SK-N-SH (cell line): Measurements from ENCODE around the gene IER2. TPM values are rescaled to one million over a fixed set of nuclear protein-coding genes. Genes with fewer than 3 reads are reported as not detected.
A peak's percentile ranks its signal among the peaks of the same experiment; 100 is the strongest.

Experiments
- CTCF ChIA-PET: fragments of 300-600, 350-600 bp; formaldehyde crosslinking; extraction: SDS; loops from one replicate; lab custom pipeline; 2021; lab: Yijun Ruan, JAX
- POLR2A ChIA-PET: fragments of 350-600 bp; sonication (Branson Sonifier 250); formaldehyde crosslinking; extraction: SDS; loops from one replicate; lab custom pipeline; 2020; ENCODE audit warnings: antibody characterized with exemption, inconsistent platforms; lab: Yijun Ruan, JAX
- DNase-seq: peaks from one replicate; pipeline ENCODE4 v3.0.0; 2012
- H2AFZ ChIP-seq: fragments of 200-600 bp; sonication (generic); 2 replicates; pipeline ENCODE4 v1.8.1; 2016; ENCODE audit warnings: antibody characterized with exemption, mild to moderate bottlenecking, low read depth
- H3F3A ChIP-seq: fragments of 200-600 bp; sonication (generic); replicated peaks from 2 replicates; pipeline ENCODE3; 2016; ENCODE audit warnings: antibody characterized with exemption, mild to moderate bottlenecking; ENCODE audit not compliant: insufficient read depth
- H3K27ac ChIP-seq, 2 experiments: fragments of 200-500 bp in 1 of 2; fragments of 200-600 bp in 1 of 2; sonication (Bioruptor generic) in 1 of 2; sonication (generic), shearing (Covaris generic) in 1 of 2; 2 replicates each; pipeline versions ENCODE4 v1.5.1 to v1.6.1; 2014 to 2016; ENCODE audit warnings: low read depth in 2 of 2, inconsistent platforms in 1 of 2, low read length in 1 of 2, mild to moderate bottlenecking in 1 of 2, mixed read lengths in 1 of 2
- H3K27me3 ChIP-seq: fragments of 200-600 bp; sonication (generic), shearing (Covaris generic); 2 replicates; pipeline ENCODE4 v1.6.1; 2016; ENCODE audit warnings: mixed run types; ENCODE audit not compliant: insufficient read depth
- H3K36me3 ChIP-seq, 2 experiments: fragments of 200-500 bp in 1 of 2; fragments of 200-600 bp in 1 of 2; sonication (Bioruptor generic) in 1 of 2; sonication (generic) in 1 of 2; replicated peaks in 1 of 2; 2 replicates each; pipeline versions ENCODE3 to v1.5.1; 2014 to 2016; ENCODE audit warnings: low read length in 1 of 2, mild to moderate bottlenecking in 1 of 2; ENCODE audit not compliant: insufficient read depth in 2 of 2, control insufficient read depth in 1 of 2
- H3K4me1 ChIP-seq, 2 experiments: fragments of 200-500 bp in 1 of 2; fragments of 200-600 bp in 1 of 2; sonication (Bioruptor generic) in 1 of 2; sonication (generic), shearing (Covaris generic) in 1 of 2; 2 replicates each; pipeline versions ENCODE4 v1.5.1 to v1.6.1; 2014 to 2016; ENCODE audit warnings: low read depth in 1 of 2, low read length in 1 of 2, mixed run types in 1 of 2; ENCODE audit not compliant: insufficient read depth in 2 of 2, control insufficient read depth in 1 of 2
- H3K4me2 ChIP-seq: fragments of 200-600 bp; sonication (generic), shearing (Covaris generic); 2 replicates; pipeline ENCODE4 v1.6.1; 2017; ENCODE audit warnings: mixed run types
- H3K4me3 ChIP-seq, 2 experiments: fragments of 200-500 bp in 1 of 2; fragments of 200-600 bp in 1 of 2; sonication (Bioruptor generic) in 1 of 2; sonication (generic), shearing (Covaris generic) in 1 of 2; 2 replicates each; pipeline versions ENCODE4 v1.5.1 to v1.8.1; 2014 to 2016; ENCODE audit warnings: low read depth in 2 of 2, inconsistent platforms in 1 of 2, low read length in 1 of 2, mild to moderate bottlenecking in 1 of 2, mixed read lengths in 1 of 2, moderate library complexity in 1 of 2
- H3K79me2 ChIP-seq: fragments of 200-600 bp; sonication (generic); 2 replicates; pipeline ENCODE4 v1.8.1; 2017; ENCODE audit warnings: mild to moderate bottlenecking; ENCODE audit not compliant: insufficient read depth
- H3K9ac ChIP-seq: fragments of 200-600 bp; sonication (generic); 2 replicates; pipeline ENCODE4 v1.6.1; 2017; ENCODE audit warnings: mixed run types
- H3K9me2 ChIP-seq: fragments of 200-600 bp; sonication (generic); 2 replicates; pipeline ENCODE4 v1.6.1; 2017; ENCODE audit warnings: mixed run types
- H3K9me3 ChIP-seq: fragments of 200-600 bp; sonication (generic); 2 replicates; pipeline ENCODE4 v1.6.1; 2017; ENCODE audit warnings: mixed run types, mild to moderate bottlenecking, moderate library complexity
- H4K20me1 ChIP-seq: fragments of 200-600 bp; sonication (generic); 2 replicates; pipeline ENCODE4 v1.6.1; 2017; ENCODE audit warnings: mild to moderate bottlenecking, mixed run types; ENCODE audit not compliant: insufficient read depth
- CTCF ChIP-seq: fragments of 200-600 bp; sonication (generic); IDR thresholded peaks from 2 replicates; pipeline ENCODE4 v1.6.1; 2017; ENCODE audit warnings: antibody characterized with exemption, mild to moderate bottlenecking, moderate library complexity
- MAX ChIP-seq: IDR thresholded peaks from 2 replicates; pipeline ENCODE4 v1.4.0; 2012; ENCODE audit warnings: low read depth
- MEF2A ChIP-seq: IDR thresholded peaks from 2 replicates; pipeline ENCODE4 v1.4.0; 2012; ENCODE audit warnings: low read depth, borderline replicate concordance
- NRF1 ChIP-seq: IDR thresholded peaks from 2 replicates; pipeline ENCODE4 v1.6.1; 2012; ENCODE audit warnings: low read depth, mild to moderate bottlenecking, low read length
- PBX3 ChIP-seq: IDR thresholded peaks from 2 replicates; pipeline ENCODE4; 2012
- POLR2AphosphoS5 ChIP-seq: IDR thresholded peaks from 2 replicates; pipeline ENCODE4 v1.6.1; 2012; ENCODE audit warnings: low read depth, low read length
- RAD21 ChIP-seq: IDR thresholded peaks from 2 replicates; pipeline ENCODE4 v1.6.1; 2012; ENCODE audit warnings: mild to moderate bottlenecking, low read length
- RCOR1 ChIP-seq: fragments of 150-350 bp; IDR thresholded peaks from 2 replicates; pipeline ENCODE4 v1.6.1; 2017; ENCODE audit warnings: antibody characterized with exemption, low read length
- REST ChIP-seq: IDR thresholded peaks from 2 replicates; pipeline ENCODE4 v1.6.1; 2012; ENCODE audit warnings: mild to moderate bottlenecking, low read depth, low read length, moderate library complexity
- RFX5 ChIP-seq: IDR thresholded peaks from 2 replicates; pipeline ENCODE4 v1.6.1; 2012; ENCODE audit warnings: mild to moderate bottlenecking, improper control_type of control experiment, low read length
- TAF1 ChIP-seq: IDR thresholded peaks from 2 replicates; pipeline ENCODE4 v1.6.1; 2012; ENCODE audit warnings: low read depth, mild to moderate bottlenecking, low read length, moderate library complexity, borderline replicate concordance
- ZBTB33 ChIP-seq: IDR thresholded peaks from 2 replicates; pipeline ENCODE4 v1.4.0; 2012; ENCODE audit warnings: low read depth, borderline replicate concordance
- WGBS: methylation state at CpG from one replicate; pipeline ENCODE4 v1.1.6; 2017; ENCODE audit warnings: low lambda C conversion rate; 5-methylcytosine and 5-hydroxymethylcytosine counted together
- polyA plus RNA-seq, 3 experiments: library from polyadenylated mRNA; depleted of rRNA; stranded (reverse); fragments of >200 nt; gene quantifications; 2 replicates each; pipeline ENCODE4 v1.2.3, GENCODE V29; 2012

Gene IER2
- polyA plus RNA-seq, 1 of the 3 experiments (the other 2 are of a cell fraction) = 115 TPM

GRCh38 chr19:13149628-13150186 lies 504 bp upstream of the IER2 start:
- H3K79me2 ChIP-seq = peaks cover 62% of the 10 kb centered on the region
- H3K27ac ChIP-seq = peak overlapping the region; percentile 95 to 99
- TF ChIP-seq TAF1 = peak; percentile 30; the same call in 1 of the 2 replicates
- peak; percentile 77 for TF ChIP-seq MAX
- TF ChIP-seq CTCF = no peak
- TF ChIP-seq NRF1 = peak; percentile 46; the same call in 1 of the 2 replicates
- H3K4me1 ChIP-seq = peaks cover 0 to 7% of the 10 kb centered on the region in 2 experiments; a peak in 1 of 4 replicates
- peaks cover 3 to 15% of the 10 kb centered on the region in 2 experiments for H3K36me3 ChIP-seq
- no peaks in the 10 kb centered on the region for H3K9me3 ChIP-seq
- H3K4me3 ChIP-seq = peak overlapping the region; percentile 83 to 94
- peak overlapping the region; percentile 71; the same call in 1 of the 2 replicates for H2AFZ ChIP-seq
- DNase-seq = peak; percentile 66
- H3K4me2 ChIP-seq = peak overlapping the region; percentile 81
- ChIA-PET CTCF (interaction anchor here (0.6 to 1.8 kb wide), 12 partner anchors 12 to 184 kb away, joined by 3 to 10 read pairs (median 4); no protein-coding TSS in a partner anchor), POLR2A (interaction anchor here (0.7 to 2.8 kb wide), 6 partner anchors 11 to 31 kb away, joined by 3 to 24 read pairs (median 5); partner anchors contain the start of gene NACC1)
- WGBS = 3% methylated on average over 16 of the region's 46 CpGs
- no peaks in the 10 kb centered on the region for H3K27me3 ChIP-seq
- H4K20me1 ChIP-seq = peaks cover 18% of the 10 kb centered on the region
- peak overlapping the region; percentile 94 for H3K9ac ChIP-seq
- H3K9me2 ChIP-seq = no peaks in the 10 kb centered on the region
- H3F3A ChIP-seq = peaks cover 11% of the 10 kb centered on the region

GRCh38 chr19:13150931-13151604 lies 857 bp downstream of the IER2 start:
- H3K9me2 ChIP-seq = no peaks in the 10 kb centered on the region
- H3K27me3 ChIP-seq = no peaks in the 10 kb centered on the region
- H3K4me3 ChIP-seq = peak overlapping the region; percentile 83 to 94
- H3K9ac ChIP-seq = peak overlapping the region; percentile 94
- no peak for DNase-seq
- H3K36me3 ChIP-seq = peaks cover 0 to 19% of the 10 kb centered on the region in 2 experiments
- H3K27ac ChIP-seq = peak overlapping the region; percentile 95 to 99
- no peak overlapping the region for H2AFZ ChIP-seq
- ChIA-PET CTCF (interaction anchor here (0.7 to 1.8 kb wide), 6 partner anchors 13 to 185 kb away, joined by 3 to 10 read pairs (median 5); no protein-coding TSS in a partner anchor), POLR2A (interaction anchor here (1.1 to 2.8 kb wide), 3 partner anchors 10 to 177 kb away, joined by 4 to 24 read pairs (median 6); no protein-coding TSS in a partner anchor)
- 0% methylated on average over 23 of the region's 34 CpGs for WGBS
- H3K79me2 ChIP-seq = peaks cover 64% of the 10 kb centered on the region
- H3F3A ChIP-seq = peaks cover 22% of the 10 kb centered on the region
- peaks cover 25% of the 10 kb centered on the region for H4K20me1 ChIP-seq
- H3K9me3 ChIP-seq = no peaks in the 10 kb centered on the region
- H3K4me2 ChIP-seq = peak overlapping the region; percentile 81
- H3K4me1 ChIP-seq = peaks cover 4 to 19% of the 10 kb centered on the region in 2 experiments; a peak in 1 of 4 replicates
- TF ChIP-seq PBX3 (no peak), RAD21 (no peak), RFX5 (no peak), CTCF (no peak), POLR2AphosphoS5 (no peak), MEF2A (no peak), RCOR1 (no peak), REST (no peak), ZBTB33 (no peak)
